Measurements from ENCODE around the gene SSPN.

The SSPN gene

DNA sequence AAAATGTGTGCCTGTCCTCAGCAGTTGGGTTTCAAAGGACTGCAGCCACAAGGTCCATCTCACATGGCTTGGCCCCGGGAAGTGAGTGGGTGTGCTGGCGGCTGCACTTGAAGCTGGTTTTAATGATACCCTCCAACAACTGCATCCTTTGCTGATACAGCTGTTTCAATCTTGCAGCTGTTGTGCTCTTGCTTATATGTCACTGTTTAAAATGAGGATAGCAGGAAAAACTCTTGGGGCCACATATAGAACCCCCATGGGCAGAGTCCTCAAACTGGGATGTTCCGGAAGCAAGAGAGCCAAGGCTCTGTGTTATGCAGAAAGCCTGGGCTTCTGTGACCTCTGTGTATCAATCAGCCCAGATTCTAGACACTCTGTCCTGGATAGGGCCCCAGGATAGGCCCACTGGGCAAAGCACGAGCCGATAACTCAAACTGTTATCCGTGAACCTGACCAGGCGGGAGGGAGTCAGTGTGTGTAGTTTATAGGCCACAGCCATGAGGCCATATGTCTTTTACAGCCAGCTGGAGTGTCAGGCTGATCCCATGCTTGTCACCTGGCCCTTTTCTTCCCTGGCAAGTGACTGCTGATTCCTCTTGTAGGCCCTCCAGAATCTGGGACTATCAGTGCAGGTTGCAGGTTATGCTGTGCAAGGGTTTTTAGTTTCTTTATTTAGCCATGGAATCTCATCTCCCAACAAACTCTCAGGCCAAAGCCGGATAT lies 74.3 kb downstream of the SSPN start:
- TF ChIP-seq, protein P1, sequence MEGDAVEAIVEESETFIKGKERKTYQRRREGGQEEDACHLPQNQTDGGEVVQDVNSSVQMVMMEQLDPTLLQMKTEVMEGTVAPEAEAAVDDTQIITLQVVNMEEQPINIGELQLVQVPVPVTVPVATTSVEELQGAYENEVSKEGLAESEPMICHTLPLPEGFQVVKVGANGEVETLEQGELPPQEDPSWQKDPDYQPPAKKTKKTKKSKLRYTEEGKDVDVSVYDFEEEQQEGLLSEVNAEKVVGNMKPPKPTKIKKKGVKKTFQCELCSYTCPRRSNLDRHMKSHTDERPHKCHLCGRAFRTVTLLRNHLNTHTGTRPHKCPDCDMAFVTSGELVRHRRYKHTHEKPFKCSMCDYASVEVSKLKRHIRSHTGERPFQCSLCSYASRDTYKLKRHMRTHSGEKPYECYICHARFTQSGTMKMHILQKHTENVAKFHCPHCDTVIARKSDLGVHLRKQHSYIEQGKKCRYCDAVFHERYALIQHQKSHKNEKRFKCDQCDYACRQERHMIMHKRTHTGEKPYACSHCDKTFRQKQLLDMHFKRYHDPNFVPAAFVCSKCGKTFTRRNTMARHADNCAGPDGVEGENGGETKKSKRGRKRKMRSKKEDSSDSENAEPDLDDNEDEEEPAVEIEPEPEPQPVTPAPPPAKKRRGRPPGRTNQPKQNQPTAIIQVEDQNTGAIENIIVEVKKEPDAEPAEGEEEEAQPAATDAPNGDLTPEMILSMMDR (IDR thresholded peaks at IDR 0.05; ENCODE audit: insufficient read depth, low read depth, low read length, missing control alignments), result no peak
- DNase-seq (ENCODE audit: low read depth), result no peak
- no peak overlapping the region for H3K4me3 ChIP-seq (ENCODE audit: low read length)

DNA sequence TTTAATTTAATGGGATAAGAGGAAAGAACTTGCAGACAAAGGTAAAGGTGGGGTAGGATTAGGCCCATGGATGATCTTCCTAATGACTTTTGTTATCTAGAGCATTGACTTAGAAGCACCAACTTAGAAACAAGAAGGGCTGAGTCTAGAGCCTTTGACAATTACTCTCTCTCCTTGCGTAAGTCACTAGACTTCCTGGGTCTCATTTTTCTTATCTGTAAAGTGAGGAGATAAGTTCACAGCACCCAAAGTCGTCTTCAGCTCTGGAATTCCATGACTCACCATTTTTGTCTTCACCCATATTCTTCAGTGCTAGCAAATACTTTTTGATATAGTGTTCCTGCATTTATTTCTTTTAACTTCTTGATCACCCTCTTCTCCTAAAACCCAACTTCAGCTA lies 75.7 kb downstream of the SSPN start:
- TF ChIP-seq, protein P1 (IDR thresholded peaks at IDR 0.05; ENCODE audit: insufficient read depth, low read depth, low read length, missing control alignments), result no peak
- DNase-seq (ENCODE audit: low read depth), result peak; percentile 57
- H3K4me3 ChIP-seq (ENCODE audit: low read length), result no peak overlapping the region

- H3K4me3 ChIP-seq (ENCODE audit: low read length), result no peak overlapping the region
- TF ChIP-seq, protein P1 (IDR thresholded peaks at IDR 0.05; ENCODE audit: insufficient read depth, low read depth, low read length, missing control alignments), result no peak
- peak; percentile 99 for DNase-seq (ENCODE audit: low read depth)
Measured at GRCh38 chr12:26271889-26272492, 76.6 kb downstream of the SSPN start.

GRCh38 chr12:26272851-26273250 lies 77.5 kb downstream of the SSPN start:
- no peak for DNase-seq (ENCODE audit: low read depth)
- TF ChIP-seq, protein P1 (IDR thresholded peaks at IDR 0.05; ENCODE audit: insufficient read depth, low read depth, low read length, missing control alignments), result no peak
- H3K4me3 ChIP-seq (ENCODE audit: low read length), result no peak overlapping the region

GRCh38 chr12:26273811-26274210 lies 78.4 kb downstream of the SSPN start:
- no peak for DNase-seq (ENCODE audit: low read depth)
- no peak overlapping the region for H3K4me3 ChIP-seq (ENCODE audit: low read length)
- TF ChIP-seq, protein P1 (IDR thresholded peaks at IDR 0.05; ENCODE audit: insufficient read depth, low read depth, low read length, missing control alignments), result no peak

GRCh38 chr12:26274441-26275312 lies 79.3 kb downstream of the SSPN start:
- TF ChIP-seq, protein P1 (IDR thresholded peaks at IDR 0.05; ENCODE audit: insufficient read depth, low read depth, low read length, missing control alignments), result no peak
- H3K4me3 ChIP-seq (ENCODE audit: low read length), result no peak overlapping the region
- DNase-seq (ENCODE audit: low read depth), result peak; percentile 99
